Liver (tissue), 9 donors: Measurements from ENCODE around the gene PTPN9. TPM values are rescaled to one million over a fixed set of nuclear protein-coding genes. Genes with fewer than 3 reads are reported as not detected.
"Not testable (repeated sequence)": the region's sequence is repeated elsewhere in the genome, so short reads cannot be mapped to it uniquely, and the experiment has no call there.

ENCODE experiments used
- DNase-seq: peaks from one replicate; pipeline ENCODE4 v3.0.0-alpha.2; 2017; ENCODE audit warnings: low spot score
- H3K27ac ChIP-seq, 2 donors: one replicate each; pipeline ENCODE4 v1.7.0; 2013; ENCODE audit warnings: inconsistent platforms in 2 of 2, low read length in 2 of 2, control low read depth in 1 of 2, low read depth in 1 of 2, mild to moderate bottlenecking in 1 of 2
- H3K27me3 ChIP-seq, 4 donors: one replicate each; pipeline versions ENCODE4 v1.6.1 to v1.7.0; 2013; ENCODE audit warnings: low read length in 3 of 4, inconsistent platforms in 1 of 4, mild to moderate bottlenecking in 1 of 4, moderate library complexity in 1 of 4; ENCODE audit not compliant: control insufficient read depth in 4 of 4, insufficient read depth in 4 of 4
- H3K36me3 ChIP-seq, 4 donors: one replicate each; pipeline versions ENCODE4 v1.6.1 to v1.7.0; 2013; ENCODE audit warnings: low read length in 3 of 4, mild to moderate bottlenecking in 3 of 4, low read depth in 1 of 4, moderate library complexity in 1 of 4; ENCODE audit not compliant: control insufficient read depth in 4 of 4, insufficient read depth in 3 of 4
- H3K4me1 ChIP-seq, 4 donors: one replicate each; pipeline versions ENCODE4 v1.6.1 to v1.7.0; 2013; ENCODE audit warnings: low read length in 3 of 4, mild to moderate bottlenecking in 3 of 4, moderate library complexity in 1 of 4; ENCODE audit not compliant: control insufficient read depth in 4 of 4, insufficient read depth in 4 of 4
- H3K4me3 ChIP-seq, 3 donors: one replicate each; pipeline versions ENCODE4 v1.6.1 to v1.7.0; 2013; ENCODE audit warnings: low read length in 3 of 3, control low read depth in 1 of 3, low read depth in 1 of 3, mild to moderate bottlenecking in 1 of 3
- H3K9ac ChIP-seq, 2 donors: one replicate each; pipeline ENCODE4 v1.7.0; 2013; ENCODE audit warnings: low read length in 2 of 2, mild to moderate bottlenecking in 2 of 2, moderate library complexity in 2 of 2, control low read depth in 1 of 2, low read depth in 1 of 2
- H3K9me3 ChIP-seq, 4 donors: one replicate each; pipeline versions ENCODE4 v1.6.1 to v1.7.0; 2013; ENCODE audit warnings: low read length in 3 of 4; ENCODE audit not compliant: control insufficient read depth in 4 of 4
- ATF3 ChIP-seq: IDR thresholded peaks from 2 replicates; pipeline ENCODE4 v1.6.1; 2016; ENCODE audit warnings: antibody characterized with exemption
- CTCF ChIP-seq: fragments of 150-350 bp; IDR thresholded peaks from 2 replicates; pipeline ENCODE4 v1.5.1; 2017; ENCODE audit warnings: improper control_type of control experiment, low read depth, low read length; ENCODE audit not compliant: missing input control
- EGR1 ChIP-seq, 2 donors: IDR thresholded peaks; 2 replicates each; pipeline ENCODE4 v1.6.1; 2016 to 2018; ENCODE audit warnings: antibody characterized with exemption in 2 of 2, low read depth in 2 of 2
- FOXA1 ChIP-seq: IDR thresholded peaks from 2 replicates; pipeline ENCODE4 v1.6.1; 2016; ENCODE audit warnings: antibody characterized with exemption
- FOXA2 ChIP-seq: IDR thresholded peaks from 2 replicates; pipeline ENCODE4 v1.6.1; 2016; ENCODE audit warnings: antibody characterized with exemption
- GABPA ChIP-seq, 2 donors: IDR thresholded peaks in 1 of 2; conservative IDR thresholded peaks in 1 of 2; 2 replicates each; pipeline ENCODE4 v1.6.1; 2016; ENCODE audit warnings: antibody characterized with exemption in 2 of 2, mild to moderate bottlenecking in 1 of 2, moderate library complexity in 1 of 2
- HNF4A ChIP-seq, 2 donors: conservative IDR thresholded peaks; 2 replicates each; pipeline ENCODE4 v1.6.1; 2016; ENCODE audit warnings: antibody characterized with exemption in 2 of 2, mild to moderate bottlenecking in 2 of 2
- HNF4G ChIP-seq: IDR thresholded peaks from 2 replicates; pipeline ENCODE4 v1.6.1; 2016; ENCODE audit warnings: antibody characterized with exemption
- JUND ChIP-seq, 2 donors: IDR thresholded peaks; 2 replicates each; pipeline ENCODE4 v1.6.1; 2016; ENCODE audit warnings: antibody characterized with exemption in 2 of 2
- MAX ChIP-seq: IDR thresholded peaks from 2 replicates; pipeline ENCODE4 v1.6.1; 2016; ENCODE audit warnings: antibody characterized with exemption
- NR2F2 ChIP-seq: IDR thresholded peaks from 2 replicates; pipeline ENCODE4 v1.6.1; 2016; ENCODE audit warnings: antibody characterized with exemption
- RAD21 ChIP-seq, 2 donors: IDR thresholded peaks; 2 replicates each; pipeline ENCODE4 v1.6.1; 2016; ENCODE audit warnings: antibody characterized with exemption in 2 of 2, mild to moderate bottlenecking in 2 of 2
- REST ChIP-seq: IDR thresholded peaks from 2 replicates; pipeline ENCODE4 v1.6.1; 2016; ENCODE audit warnings: antibody characterized with exemption, mild to moderate bottlenecking
- TAF1 ChIP-seq: conservative IDR thresholded peaks from 2 replicates; pipeline ENCODE4 v1.6.1; 2016; ENCODE audit warnings: antibody characterized with exemption, mild to moderate bottlenecking
- ZBTB33 ChIP-seq: IDR thresholded peaks from 2 replicates; pipeline ENCODE4 v1.6.1; 2016; ENCODE audit warnings: antibody characterized with exemption
- whole genome bisulfite sequencing: extraction: QIAGEN DNeasy Blood & Tissue Kit; methylation state at CpG from one replicate; pipeline ENCODE4 v1.1.7; 2013; 5-methylcytosine and 5-hydroxymethylcytosine counted together
- polyA plus RNA-seq, 2 donors: library from polyadenylated mRNA; stranded (reverse) in 1 of 2; unstranded in 1 of 2; fragments of 200-250 nt in 1 of 2; fragments of >200 nt in 1 of 2; fragmentation: Nextera tagmentation in 1 of 2; extraction: Ambion mirVana in 1 of 2; gene quantifications; one replicate each; pipeline versions ENCODE4 v1.2.1 to v1.2.3, GENCODE V29; 2013 to 2015
- total RNA-seq, 2 donors: library from RNA; depleted of rRNA; stranded (reverse); fragments of >200 nt; gene quantifications; one replicate each; pipeline ENCODE4 v1.2.3, GENCODE V29; 2014
- donor health status: healthy.
- donor health status: healthy.
- donor health status: healthy.
- donor health status: healthy.
- donor health status: healthy.

The PTPN9 gene
- total and polyA plus RNA-seq, 4 donors, result 5.4 to 14.1 (median 7.5) TPM

GRCh38 chr15:75483556-75483955 is 95.6 kb downstream of the PTPN9 start:
- DNase-seq, H3K27ac ChIP-seq: not testable (repeated sequence)

GRCh38 chr15:75483106-75483505 is 96.0 kb downstream of the PTPN9 start:
- Histone ChIP-seq H3K4me3 (no peak overlapping the region), H3K9ac (no peak overlapping the region), H3K9me3 (no peaks in the 10 kb centered on the region), H3K27ac (no peak overlapping the region), H3K27me3 (no peaks in the 10 kb centered on the region), H3K36me3 (peaks cover 0 to 20% (median 10%) of the 10 kb centered on the region in 4 donors), H3K4me1 (no peaks in the 10 kb centered on the region)
- 99% methylated on average over 1 of the region's 1 CpG for WGBS
- TF ChIP-seq HNF4A (conservative IDR thresholded peaks at IDR 0.05), result no peak
- TF ChIP-seq ATF3, result no peak
- TF ChIP-seq GABPA (IDR thresholded peaks at IDR 0.05 in 1 of 2, conservative IDR thresholded peaks at IDR 0.05 in 1 of 2), result no peak
- no peak for TF ChIP-seq RAD21 (IDR thresholded peaks at IDR 0.05)
- no peak for TF ChIP-seq MAX
- no peak for DNase-seq

More at GRCh38 chr15:75483556-75483955, 95.6 kb downstream of the PTPN9 start:
- not testable (repeated sequence) for H3K9me3 ChIP-seq, H3K4me1 ChIP-seq, H3K4me3 ChIP-seq, H3K9ac ChIP-seq, H3K27me3 ChIP-seq
- H3K36me3 ChIP-seq, result peaks cover 0 to 17% (median 8%) of the 10 kb centered on the region in 4 donors
- 85% methylated on average over 5 of the region's 5 CpGs for WGBS

GRCh38 chr15:75480463-75480862 is 98.7 kb downstream of the PTPN9 start:
- DNase-seq, H3K4me3 ChIP-seq, H3K27me3 ChIP-seq, H3K27ac ChIP-seq, H3K9me3 ChIP-seq, H3K9ac ChIP-seq, H3K4me1 ChIP-seq: not testable (repeated sequence)
- peaks cover 3 to 13% (median 11%) of the 10 kb centered on the region in 4 donors for H3K36me3 ChIP-seq
- over 99% methylated on average over 54 of the region's 54 CpGs for WGBS

GRCh38 chr15:75479670-75480069 is 99.4 kb downstream of the PTPN9 start:
- no peaks in the 10 kb centered on the region for H3K9me3 ChIP-seq
- no peak overlapping the region for H3K9ac ChIP-seq
- no peaks in the 10 kb centered on the region for H3K27me3 ChIP-seq
- DNase-seq, result no peak
- no peaks in the 10 kb centered on the region for H3K4me1 ChIP-seq
- H3K27ac ChIP-seq, result no peak overlapping the region
- H3K4me3 ChIP-seq, result no peak overlapping the region
- WGBS, result 71% methylated on average over 2 of the region's 2 CpGs
- peaks cover 3 to 13% (median 11%) of the 10 kb centered on the region in 4 donors for H3K36me3 ChIP-seq
- TF ChIP-seq FOXA1, result no peak
- no peak for TF ChIP-seq HNF4A (conservative IDR thresholded peaks at IDR 0.05)
- TF ChIP-seq ZBTB33, result no peak
- TF ChIP-seq HNF4G, result no peak
- TF ChIP-seq FOXA2, result no peak
- no peak for TF ChIP-seq TAF1
- TF ChIP-seq REST, result no peak
- no peak for TF ChIP-seq JUND (IDR thresholded peaks at IDR 0.05)
- no peak for TF ChIP-seq ATF3
- no peak for TF ChIP-seq MAX
- TF ChIP-seq RAD21 (IDR thresholded peaks at IDR 0.05), result no peak
- no peak for TF ChIP-seq CTCF
- no peak for TF ChIP-seq NR2F2
- no peak for TF ChIP-seq EGR1 (IDR thresholded peaks at IDR 0.05; ENCODE audit: low read depth in 2 of 2)
